ENCODE results near the gene SIRPB2. TPM values are rescaled to one million over a fixed set of nuclear protein-coding genes. Genes with fewer than 3 reads are reported as not detected.

The SIRPB2 gene
- total and polyA plus RNA-seq, 2 of the 8 experiments (the other 6 are each of a cell fraction or from before 2014, with no cell fraction given): 0.28 TPM; not detected in 1

DNA sequence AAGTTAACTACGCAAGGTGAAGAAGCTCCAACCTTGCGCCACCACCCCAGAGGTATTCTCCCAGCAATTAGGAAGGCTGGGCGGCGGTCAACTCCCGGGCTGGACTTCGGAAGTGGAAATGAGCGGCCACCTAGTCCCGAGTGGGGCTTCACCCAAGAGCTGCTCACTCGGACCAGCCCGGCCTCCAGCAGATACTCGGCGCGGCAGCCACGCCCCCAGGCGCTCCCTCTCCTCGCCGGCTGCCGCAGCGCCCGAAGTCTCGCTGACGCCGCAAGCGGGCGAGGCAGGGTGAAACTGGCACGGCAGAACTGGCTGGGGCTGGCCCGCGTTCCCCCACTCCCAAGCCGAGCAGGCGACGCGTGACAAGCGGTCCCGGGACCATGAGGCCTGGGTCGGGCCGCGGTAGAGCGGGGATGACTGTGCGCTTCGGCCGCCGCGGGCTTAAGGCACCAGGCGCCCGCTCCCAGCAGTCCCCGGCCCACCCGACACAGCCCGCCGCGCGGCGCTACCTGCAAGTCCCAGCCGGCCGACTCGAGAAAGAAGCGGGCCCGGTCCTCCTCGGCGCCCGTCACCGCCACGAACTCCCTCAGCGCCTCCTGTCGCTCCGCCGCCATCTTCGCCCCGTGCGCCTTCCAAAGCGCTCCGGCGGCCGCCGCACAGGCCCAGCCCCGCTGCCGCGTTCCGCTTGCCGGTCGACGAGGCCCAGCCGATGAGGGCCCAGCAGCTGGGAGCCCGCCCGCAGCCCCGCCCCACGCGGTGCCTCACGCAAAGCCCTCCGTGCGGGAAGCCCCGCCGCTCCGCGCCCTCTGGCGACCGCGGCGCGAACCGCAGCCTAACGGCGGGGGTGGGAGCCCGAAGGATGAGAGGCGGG lies 24.8 kb downstream of the SIRPB2 start, which contains the start of gene NSFL1C (continued):
- TF ChIP-seq GABPA (IDR thresholded peaks at IDR 0.05; ENCODE audit: borderline replicate concordance, insufficient read depth, low read length) (peak; percentile 81; the same call in 1 of the 2 replicates), ATF3 (IDR thresholded peaks at IDR 0.05; ENCODE audit: insufficient read depth, low read depth, low read length) (no peak), TEAD4 (IDR thresholded peaks at IDR 0.05; ENCODE audit: low read depth, low read length) (no peak), SIN3A (conservative IDR thresholded peaks at IDR 0.05 in 1 of 2, IDR thresholded peaks at IDR 0.05 in 1 of 2; ENCODE audit: low read depth in 1 of 2, low read length in 2 of 2) (peak in 1 of 2 experiments; percentile 81; a peak in 1 of 4 replicates), YY1 (IDR thresholded peaks at IDR 0.05; ENCODE audit: low read depth, low read length) (peak; percentile 98), EP300 (IDR thresholded peaks at IDR 0.05; ENCODE audit: borderline replicate concordance in 1 of 2, low read depth in 2 of 2, low read length in 2 of 2) (peak in 1 of 2 experiments; percentile 92; a peak in 2 of 3 replicates), EZH2 (IDR thresholded peaks at IDR 0.05; ENCODE audit: low read depth, low read length, severe bottlenecking) (no peak)
- TF ChIP-seq, protein P1, sequence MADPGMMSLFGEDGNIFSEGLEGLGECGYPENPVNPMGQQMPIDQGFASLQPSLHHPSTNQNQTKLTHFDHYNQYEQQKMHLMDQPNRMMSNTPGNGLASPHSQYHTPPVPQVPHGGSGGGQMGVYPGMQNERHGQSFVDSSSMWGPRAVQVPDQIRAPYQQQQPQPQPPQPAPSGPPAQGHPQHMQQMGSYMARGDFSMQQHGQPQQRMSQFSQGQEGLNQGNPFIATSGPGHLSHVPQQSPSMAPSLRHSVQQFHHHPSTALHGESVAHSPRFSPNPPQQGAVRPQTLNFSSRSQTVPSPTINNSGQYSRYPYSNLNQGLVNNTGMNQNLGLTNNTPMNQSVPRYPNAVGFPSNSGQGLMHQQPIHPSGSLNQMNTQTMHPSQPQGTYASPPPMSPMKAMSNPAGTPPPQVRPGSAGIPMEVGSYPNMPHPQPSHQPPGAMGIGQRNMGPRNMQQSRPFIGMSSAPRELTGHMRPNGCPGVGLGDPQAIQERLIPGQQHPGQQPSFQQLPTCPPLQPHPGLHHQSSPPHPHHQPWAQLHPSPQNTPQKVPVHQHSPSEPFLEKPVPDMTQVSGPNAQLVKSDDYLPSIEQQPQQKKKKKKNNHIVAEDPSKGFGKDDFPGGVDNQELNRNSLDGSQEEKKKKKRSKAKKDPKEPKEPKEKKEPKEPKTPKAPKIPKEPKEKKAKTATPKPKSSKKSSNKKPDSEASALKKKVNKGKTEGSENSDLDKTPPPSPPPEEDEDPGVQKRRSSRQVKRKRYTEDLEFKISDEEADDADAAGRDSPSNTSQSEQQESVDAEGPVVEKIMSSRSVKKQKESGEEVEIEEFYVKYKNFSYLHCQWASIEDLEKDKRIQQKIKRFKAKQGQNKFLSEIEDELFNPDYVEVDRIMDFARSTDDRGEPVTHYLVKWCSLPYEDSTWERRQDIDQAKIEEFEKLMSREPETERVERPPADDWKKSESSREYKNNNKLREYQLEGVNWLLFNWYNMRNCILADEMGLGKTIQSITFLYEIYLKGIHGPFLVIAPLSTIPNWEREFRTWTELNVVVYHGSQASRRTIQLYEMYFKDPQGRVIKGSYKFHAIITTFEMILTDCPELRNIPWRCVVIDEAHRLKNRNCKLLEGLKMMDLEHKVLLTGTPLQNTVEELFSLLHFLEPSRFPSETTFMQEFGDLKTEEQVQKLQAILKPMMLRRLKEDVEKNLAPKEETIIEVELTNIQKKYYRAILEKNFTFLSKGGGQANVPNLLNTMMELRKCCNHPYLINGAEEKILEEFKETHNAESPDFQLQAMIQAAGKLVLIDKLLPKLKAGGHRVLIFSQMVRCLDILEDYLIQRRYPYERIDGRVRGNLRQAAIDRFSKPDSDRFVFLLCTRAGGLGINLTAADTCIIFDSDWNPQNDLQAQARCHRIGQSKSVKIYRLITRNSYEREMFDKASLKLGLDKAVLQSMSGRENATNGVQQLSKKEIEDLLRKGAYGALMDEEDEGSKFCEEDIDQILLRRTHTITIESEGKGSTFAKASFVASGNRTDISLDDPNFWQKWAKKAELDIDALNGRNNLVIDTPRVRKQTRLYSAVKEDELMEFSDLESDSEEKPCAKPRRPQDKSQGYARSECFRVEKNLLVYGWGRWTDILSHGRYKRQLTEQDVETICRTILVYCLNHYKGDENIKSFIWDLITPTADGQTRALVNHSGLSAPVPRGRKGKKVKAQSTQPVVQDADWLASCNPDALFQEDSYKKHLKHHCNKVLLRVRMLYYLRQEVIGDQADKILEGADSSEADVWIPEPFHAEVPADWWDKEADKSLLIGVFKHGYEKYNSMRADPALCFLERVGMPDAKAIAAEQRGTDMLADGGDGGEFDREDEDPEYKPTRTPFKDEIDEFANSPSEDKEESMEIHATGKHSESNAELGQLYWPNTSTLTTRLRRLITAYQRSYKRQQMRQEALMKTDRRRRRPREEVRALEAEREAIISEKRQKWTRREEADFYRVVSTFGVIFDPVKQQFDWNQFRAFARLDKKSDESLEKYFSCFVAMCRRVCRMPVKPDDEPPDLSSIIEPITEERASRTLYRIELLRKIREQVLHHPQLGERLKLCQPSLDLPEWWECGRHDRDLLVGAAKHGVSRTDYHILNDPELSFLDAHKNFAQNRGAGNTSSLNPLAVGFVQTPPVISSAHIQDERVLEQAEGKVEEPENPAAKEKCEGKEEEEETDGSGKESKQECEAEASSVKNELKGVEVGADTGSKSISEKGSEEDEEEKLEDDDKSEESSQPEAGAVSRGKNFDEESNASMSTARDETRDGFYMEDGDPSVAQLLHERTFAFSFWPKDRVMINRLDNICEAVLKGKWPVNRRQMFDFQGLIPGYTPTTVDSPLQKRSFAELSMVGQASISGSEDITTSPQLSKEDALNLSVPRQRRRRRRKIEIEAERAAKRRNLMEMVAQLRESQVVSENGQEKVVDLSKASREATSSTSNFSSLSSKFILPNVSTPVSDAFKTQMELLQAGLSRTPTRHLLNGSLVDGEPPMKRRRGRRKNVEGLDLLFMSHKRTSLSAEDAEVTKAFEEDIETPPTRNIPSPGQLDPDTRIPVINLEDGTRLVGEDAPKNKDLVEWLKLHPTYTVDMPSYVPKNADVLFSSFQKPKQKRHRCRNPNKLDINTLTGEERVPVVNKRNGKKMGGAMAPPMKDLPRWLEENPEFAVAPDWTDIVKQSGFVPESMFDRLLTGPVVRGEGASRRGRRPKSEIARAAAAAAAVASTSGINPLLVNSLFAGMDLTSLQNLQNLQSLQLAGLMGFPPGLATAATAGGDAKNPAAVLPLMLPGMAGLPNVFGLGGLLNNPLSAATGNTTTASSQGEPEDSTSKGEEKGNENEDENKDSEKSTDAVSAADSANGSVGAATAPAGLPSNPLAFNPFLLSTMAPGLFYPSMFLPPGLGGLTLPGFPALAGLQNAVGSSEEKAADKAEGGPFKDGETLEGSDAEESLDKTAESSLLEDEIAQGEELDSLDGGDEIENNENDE (IDR thresholded peaks at IDR 0.05; ENCODE audit: insufficient replicate concordance, low read length): no peak

Data from H1 (cell line).